ENCODE data around the gene GPR4. TPM values are rescaled to one million over a fixed set of nuclear protein-coding genes. Genes with fewer than 3 reads are reported as not detected.

The GPR4 gene
- total RNA-seq, 6 experiments from 2014 or later, result 3.7 to 16.8 (median 13.3) TPM

- Mint-ChIP-seq H3K9me3 (no peaks in the 10 kb centered on the region), H3K36me3 (ENCODE audit: low read depth) (peaks cover 14% of the 10 kb centered on the region), H3K4me3 (peak overlapping the region; percentile 65), H3K27ac (peak overlapping the region; percentile 80), H3K27me3 (ENCODE audit: insufficient read depth) (peaks cover 6% of the 10 kb centered on the region; the same call in 1 of the 2 replicates), H3K4me1 (ENCODE audit: low read depth) (peaks cover 10% of the 10 kb centered on the region)
- TF ChIP-seq CTCF (IDR thresholded peaks at IDR 0.05), result peak; percentile 93
- peak; percentile 60 for DNase-seq
These were observed 5.3 kb upstream of the GPR4 start for GRCh38 chr19:45607071-45608029.

- Mint-ChIP-seq H3K4me1 (ENCODE audit: low read depth) (peaks cover 56% of the 10 kb centered on the region), H3K9me3 (no peaks in the 10 kb centered on the region), H3K36me3 (ENCODE audit: low read depth) (no peaks in the 10 kb centered on the region; the same call in 1 of the 2 replicates), H3K4me3 (peak overlapping the region; percentile 94), H3K27me3 (ENCODE audit: insufficient read depth) (peaks cover 13% of the 10 kb centered on the region), H3K27ac (peak overlapping the region; percentile 79; the same call in 1 of the 2 replicates)
- no peak for DNase-seq
- no peak for TF ChIP-seq CTCF (IDR thresholded peaks at IDR 0.05)
These were observed 897 bp downstream of the GPR4 start for GRCh38 chr19:45601115-45601514.

- Mint-ChIP-seq H3K4me3 (peak overlapping the region; percentile 94), H3K4me1 (ENCODE audit: low read depth) (peaks cover 62% of the 10 kb centered on the region), H3K9me3 (no peaks in the 10 kb centered on the region), H3K27ac (peak overlapping the region; percentile 81), H3K27me3 (ENCODE audit: insufficient read depth) (peaks cover 13% of the 10 kb centered on the region), H3K36me3 (ENCODE audit: low read depth) (no peaks in the 10 kb centered on the region; the same call in 1 of the 2 replicates)
- no peak for TF ChIP-seq CTCF (IDR thresholded peaks at IDR 0.05)
- no peak for DNase-seq
These were observed 1.6 kb downstream of the GPR4 start for GRCh38 chr19:45600340-45600885.

- Mint-ChIP-seq H3K27me3 (ENCODE audit: insufficient read depth) (peaks cover 10% of the 10 kb centered on the region), H3K36me3 (ENCODE audit: low read depth) (no peaks in the 10 kb centered on the region; the same call in 1 of the 2 replicates), H3K4me1 (ENCODE audit: low read depth) (peaks cover 62% of the 10 kb centered on the region), H3K4me3 (peak overlapping the region; percentile 94; the same call in 1 of the 2 replicates), H3K27ac (peak overlapping the region; percentile 81), H3K9me3 (no peaks in the 10 kb centered on the region)
- no peak for TF ChIP-seq CTCF (IDR thresholded peaks at IDR 0.05)
- DNase-seq, result no peak
These were observed 2.7 kb downstream of the GPR4 start for GRCh38 chr19:45599286-45599685.

GRCh38 chr19:45598267-45599001 lies 3.6 kb downstream of the GPR4 start:
- Mint-ChIP-seq H3K36me3 (ENCODE audit: low read depth) (no peaks in the 10 kb centered on the region; the same call in 1 of the 2 replicates), H3K27ac (peak overlapping the region; percentile 81), H3K27me3 (ENCODE audit: insufficient read depth) (peaks cover 10% of the 10 kb centered on the region), H3K9me3 (no peaks in the 10 kb centered on the region), H3K4me3 (peak overlapping the region; percentile 94), H3K4me1 (ENCODE audit: low read depth) (peaks cover 62% of the 10 kb centered on the region)
- no peak for TF ChIP-seq CTCF (IDR thresholded peaks at IDR 0.05)
- DNase-seq, result no peak

All from HFFc6 (cell line).